Prostate gland (tissue), 2 donors: ENCODE results near the gene TUBGCP3.

ENCODE experiments used
- POLR2A ChIP-seq: fragments of 450-650 bp; IDR thresholded peaks from one replicate; pipeline ENCODE4 v1.6.1; 2016; ENCODE audit warnings: antibody characterized with exemption, mild to moderate bottlenecking
- TF ChIP-seq, protein P1 (sequence below), 4 experiments: fragments of 200-600 bp in 2 of 4; fragments of 450-650 bp in 2 of 4; sonication (generic) in 2 of 4; IDR thresholded peaks; 1 replicate in 3 of 4; 2 replicates in 1 of 4; pipeline ENCODE4 v1.5.1; 2016 to 2019; ENCODE audit warnings: antibody characterized with exemption in 4 of 4, mild to moderate bottlenecking in 2 of 4, moderate library complexity in 2 of 4

DNA sequence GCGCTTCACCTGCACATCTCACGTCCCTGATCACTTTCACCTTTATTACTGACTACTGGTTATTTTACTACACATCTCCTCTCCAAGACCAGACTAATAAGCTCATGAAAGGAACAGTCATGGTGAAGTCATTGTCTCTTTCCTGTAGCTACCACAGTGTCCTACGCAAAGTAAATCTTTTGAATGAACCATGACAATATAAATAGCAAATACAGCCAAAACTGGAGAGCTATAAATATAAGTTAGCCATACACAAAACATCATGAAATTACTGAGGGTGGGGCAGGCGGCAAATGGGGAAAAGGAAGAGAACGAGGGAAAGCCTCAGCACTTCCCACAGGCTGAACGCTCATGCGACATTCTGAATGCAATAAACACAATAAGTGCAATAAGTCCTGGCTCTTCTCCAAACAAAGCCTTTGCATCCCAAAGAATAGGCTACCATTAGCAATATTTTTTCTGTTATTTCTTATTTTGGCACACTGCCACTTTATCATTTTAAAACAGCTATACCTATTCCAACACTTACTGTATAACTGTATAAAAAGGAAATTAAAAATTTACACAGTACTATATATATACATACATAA is 62.5 kb downstream of the TUBGCP3 start:
- no peak for TF ChIP-seq POLR2A
- TF ChIP-seq, protein P1, sequence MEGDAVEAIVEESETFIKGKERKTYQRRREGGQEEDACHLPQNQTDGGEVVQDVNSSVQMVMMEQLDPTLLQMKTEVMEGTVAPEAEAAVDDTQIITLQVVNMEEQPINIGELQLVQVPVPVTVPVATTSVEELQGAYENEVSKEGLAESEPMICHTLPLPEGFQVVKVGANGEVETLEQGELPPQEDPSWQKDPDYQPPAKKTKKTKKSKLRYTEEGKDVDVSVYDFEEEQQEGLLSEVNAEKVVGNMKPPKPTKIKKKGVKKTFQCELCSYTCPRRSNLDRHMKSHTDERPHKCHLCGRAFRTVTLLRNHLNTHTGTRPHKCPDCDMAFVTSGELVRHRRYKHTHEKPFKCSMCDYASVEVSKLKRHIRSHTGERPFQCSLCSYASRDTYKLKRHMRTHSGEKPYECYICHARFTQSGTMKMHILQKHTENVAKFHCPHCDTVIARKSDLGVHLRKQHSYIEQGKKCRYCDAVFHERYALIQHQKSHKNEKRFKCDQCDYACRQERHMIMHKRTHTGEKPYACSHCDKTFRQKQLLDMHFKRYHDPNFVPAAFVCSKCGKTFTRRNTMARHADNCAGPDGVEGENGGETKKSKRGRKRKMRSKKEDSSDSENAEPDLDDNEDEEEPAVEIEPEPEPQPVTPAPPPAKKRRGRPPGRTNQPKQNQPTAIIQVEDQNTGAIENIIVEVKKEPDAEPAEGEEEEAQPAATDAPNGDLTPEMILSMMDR (IDR thresholded peaks at IDR 0.05) = no peak
